GM23338 (cell line): ENCODE data around the gene RPL27.

ENCODE experiments used
- CREB1 ChIP-seq: fragments of 250-450 bp; sonication (Bioruptor Pico); IDR thresholded peaks from 2 replicates; pipeline ENCODE4 v1.5.0; 2020; ENCODE audit warnings: low read depth, mild to moderate bottlenecking, moderate library complexity
- CTCF ChIP-seq, 2 experiments: fragments of 200-600 bp in 1 of 2; sonication (generic) in 1 of 2; conservative IDR thresholded peaks; 2 replicates each; pipeline versions ENCODE4 v1.5.1 to v1.6.1; 2016 to 2017; ENCODE audit warnings: antibody characterized with exemption in 2 of 2, low read depth in 2 of 2, mild to moderate bottlenecking in 2 of 2, moderate library complexity in 1 of 2
- EZH2 ChIP-seq: fragments of 200-600 bp; sonication (generic); IDR thresholded peaks from one replicate; pipeline ENCODE4 v1.8.0; 2017; ENCODE audit warnings: antibody characterized with exemption, mild to moderate bottlenecking, low read depth; ENCODE audit not compliant: unreplicated experiment
- EZH2phosphoT487 ChIP-seq: fragments of 200-600 bp; sonication (generic); IDR thresholded peaks from one replicate; pipeline ENCODE4 v1.8.1; 2018; ENCODE audit warnings: antibody characterized with exemption; ENCODE audit not compliant: unreplicated experiment
- POLR2AphosphoS5 ChIP-seq: IDR thresholded peaks from 2 replicates; pipeline ENCODE4 v1.6.1; 2016; ENCODE audit warnings: antibody characterized with exemption, low read depth
- REST ChIP-seq: IDR thresholded peaks from one replicate; pipeline ENCODE4 v1.6.1; 2018; ENCODE audit warnings: antibody characterized with exemption; ENCODE audit not compliant: unreplicated experiment
- ZNF331 ChIP-seq: fragments of 250-450 bp; sonication (Bioruptor Pico); IDR thresholded peaks from 2 replicates; pipeline ENCODE4 v1.5.0; 2020; ENCODE audit warnings: low read depth, mild to moderate bottlenecking, moderate library complexity

- no peak for TF ChIP-seq POLR2AphosphoS5
- no peak for TF ChIP-seq CTCF (conservative IDR thresholded peaks at IDR 0.05; ENCODE audit: low read depth in 2 of 2)
- no peak for TF ChIP-seq EZH2
- TF ChIP-seq ZNF331 (CRISPR knock-in tag), result no peak
- TF ChIP-seq REST, result no peak
- no peak for TF ChIP-seq CREB1
- TF ChIP-seq EZH2phosphoT487, result no peak
Observed at GRCh38 chr17:42975265-42975664, 23.0 kb upstream of the RPL27 start.
